Measurements from ENCODE around the gene SPOCK1.

Gene SPOCK1

GRCh38 chr5:137296213-137296781, 202.8 kb downstream of the SPOCK1 start:
- no peak for DNase-seq (ENCODE audit: low spot score)
- no peak overlapping the region for H3K4me3 ChIP-seq
- no peak overlapping the region for H3K27ac ChIP-seq
- TF ChIP-seq CTCF (IDR thresholded peaks at IDR 0.05): no peak

GRCh38 chr5:137294604-137295003, 204.5 kb downstream of the SPOCK1 start:
- Histone ChIP-seq H3K4me3 (no peak overlapping the region), H3K27ac (no peak overlapping the region)
- no peak for DNase-seq (ENCODE audit: low spot score)
- no peak for TF ChIP-seq CTCF (IDR thresholded peaks at IDR 0.05)

GRCh38 chr5:137292461-137293027, 206.6 kb downstream of the SPOCK1 start:
- no peak for DNase-seq (ENCODE audit: low spot score)
- TF ChIP-seq CTCF (IDR thresholded peaks at IDR 0.05): no peak
- no peak overlapping the region for H3K4me3 ChIP-seq
- H3K27ac ChIP-seq: no peak overlapping the region

- no peak for TF ChIP-seq CTCF (IDR thresholded peaks at IDR 0.05)
- H3K27ac ChIP-seq: no peak overlapping the region
- no peak overlapping the region for H3K4me3 ChIP-seq
- no peak for DNase-seq (ENCODE audit: low spot score)
Observed at GRCh38 chr5:137291436-137291835, 207.7 kb downstream of the SPOCK1 start.

- no peak for DNase-seq (ENCODE audit: low spot score)
- H3K27ac ChIP-seq: no peak overlapping the region
- no peak for TF ChIP-seq CTCF (IDR thresholded peaks at IDR 0.05)
- no peak overlapping the region for H3K4me3 ChIP-seq
Observed at GRCh38 chr5:137291031-137291430, 208.1 kb downstream of the SPOCK1 start.

- DNase-seq (ENCODE audit: low spot score): no peak
- Histone ChIP-seq H3K4me3 (no peak overlapping the region), H3K27ac (no peak overlapping the region)
- no peak for TF ChIP-seq CTCF (IDR thresholded peaks at IDR 0.05)
Observed at GRCh38 chr5:137290373-137290772, 208.8 kb downstream of the SPOCK1 start.

- H3K4me3 ChIP-seq: no peak overlapping the region
- TF ChIP-seq CTCF (IDR thresholded peaks at IDR 0.05): no peak
- no peak overlapping the region for H3K27ac ChIP-seq
- DNase-seq (ENCODE audit: low spot score): no peak
Observed at GRCh38 chr5:137289856-137290255, 209.3 kb downstream of the SPOCK1 start.
